LNCAP (cell line): ENCODE results near the gene RAB26.

Source experiments
- CTCF ChIP-seq: fragments of 450-650 bp; IDR thresholded peaks from 2 replicates; pipeline ENCODE4 v1.5.1; 2017; ENCODE audit warnings: mild to moderate bottlenecking

The RAB26 gene

DNA sequence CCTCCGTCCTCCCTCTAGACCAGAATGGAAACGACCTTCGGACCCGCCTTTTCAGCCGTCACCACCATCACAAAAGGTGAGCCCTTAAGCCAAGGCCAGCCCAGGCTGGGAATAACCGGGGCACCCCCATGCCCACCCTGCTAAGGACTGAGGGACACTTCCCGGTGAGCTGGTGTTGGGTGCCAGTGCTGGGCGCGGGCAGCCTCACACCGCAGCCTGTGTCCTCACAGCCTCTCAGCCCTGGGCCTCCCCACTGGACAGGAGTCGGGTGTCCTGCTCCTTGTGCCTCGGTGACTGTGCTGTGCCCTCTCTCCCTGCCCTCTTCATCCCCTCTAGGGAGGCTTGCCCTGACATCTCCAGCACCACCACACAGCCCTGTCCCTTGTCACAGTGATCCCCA, 17.4 kb downstream of the RAB26 start:
- no peak for TF ChIP-seq CTCF

- no peak for TF ChIP-seq CTCF
Observed at GRCh38 chr16:2166263-2167067, 18.0 kb downstream of the RAB26 start.

- no peak for TF ChIP-seq CTCF
Observed at GRCh38 chr16:2167068-2167638, 18.7 kb downstream of the RAB26 start.

- TF ChIP-seq CTCF = no peak
Observed at GRCh38 chr16:2170080-2170479, 21.7 kb downstream of the RAB26 start.

- TF ChIP-seq CTCF = no peak
Observed at GRCh38 chr16:2170587-2171435, 22.4 kb downstream of the RAB26 start.

DNA sequence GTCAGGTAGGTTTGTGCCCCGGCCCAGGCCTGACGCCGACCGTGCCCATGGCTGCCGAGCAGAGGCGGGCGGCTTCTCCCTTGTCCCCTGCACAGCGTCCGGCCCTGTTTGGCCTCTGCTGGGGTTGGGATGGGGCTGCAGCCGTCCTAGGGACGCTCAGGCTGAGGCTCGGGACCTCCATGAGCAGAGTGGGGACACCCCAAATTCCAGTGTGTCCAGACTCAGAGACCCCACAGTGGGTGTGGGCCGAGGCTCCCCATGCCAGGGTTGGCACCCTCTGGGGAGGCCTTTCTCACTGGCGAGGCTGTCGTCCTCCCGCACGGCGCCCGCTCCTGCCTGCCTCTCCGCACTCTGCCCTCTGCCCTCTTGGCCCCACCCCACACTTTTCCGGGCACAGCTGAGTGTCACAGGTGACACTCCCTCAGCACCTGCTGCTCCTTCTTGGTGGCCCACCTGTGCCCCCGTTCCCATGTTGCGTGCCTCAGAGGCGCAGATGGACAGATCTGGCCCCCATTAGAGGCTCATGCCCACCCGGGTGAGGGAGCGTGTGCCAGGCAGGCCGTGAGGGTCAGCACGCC, 23.3 kb downstream of the RAB26 start:
- TF ChIP-seq CTCF = no peak

DNA sequence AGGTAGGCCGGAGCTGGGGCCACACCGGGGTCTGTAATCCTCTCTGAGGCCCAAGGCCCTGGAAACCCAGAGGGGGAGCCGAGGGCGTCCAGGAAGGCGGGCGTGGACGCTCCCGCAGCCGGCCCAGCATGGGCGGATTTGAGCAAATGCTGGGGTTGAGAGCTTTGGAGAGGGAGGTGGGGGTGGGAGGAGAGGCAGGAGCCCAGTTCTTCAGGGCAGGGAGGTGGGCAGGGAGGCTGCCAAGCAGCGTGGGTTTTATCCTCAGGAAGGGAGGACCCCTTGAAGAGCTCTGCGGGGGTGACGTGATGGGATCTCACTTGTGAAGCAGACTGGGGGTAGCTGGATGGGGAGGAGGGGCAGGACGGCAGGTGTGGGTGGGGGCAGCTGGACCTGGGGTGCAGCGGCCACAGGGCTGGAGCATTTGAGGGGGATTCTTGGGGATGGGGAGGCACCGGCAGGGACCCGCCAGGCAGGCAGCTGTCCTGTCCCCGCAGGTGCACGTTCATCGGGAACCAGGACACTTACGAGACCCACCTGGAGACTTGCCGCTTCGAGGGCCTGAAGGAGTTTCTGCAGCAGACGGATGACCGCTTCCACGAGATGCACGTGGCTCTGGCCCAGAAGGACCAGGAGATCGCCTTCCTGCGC, 24.4 kb downstream of the RAB26 start:
- TF ChIP-seq CTCF = no peak
